Stimulated activated CD4-positive, alpha-beta T cell treated with anti-CD3 and anti-CD28 coated beads, Interleukin-15, amount 100 ng/mL, for 48 hours (primary cell): ENCODE results near the gene TMA7.
"Not testable (repeated sequence)": the region's sequence is repeated elsewhere in the genome, so short reads cannot be mapped to it uniquely, and the experiment has no call there.

Source experiments
- DNase-seq, 2 donors: peaks; one replicate each; pipeline ENCODE4 v3.0.0-alpha.2; 2020; ENCODE audit warnings: low read depth in 2 of 2

Gene TMA7

GRCh38 chr3:48439820-48440589 lies at the start of gene TMA7, which contains the start of gene CCDC51:
Gene TMA7 (plus strand): TSS chr3:48440257. CDS start chr3:48440297, 40 bp downstream.
Gene CCDC51 (minus strand): TSS chr3:48440119. CDS start chr3:48435128, 4,991 bp downstream.
- peak; percentile 99 for DNase-seq

- no peak for DNase-seq
Observed at GRCh38 chr3:48394391-48394790, 45.7 kb upstream of the TMA7 start.

- no peak for DNase-seq
Observed at GRCh38 chr3:48395714-48396113, 44.3 kb upstream of the TMA7 start.

GRCh38 chr3:48397767-48398681 lies 42.0 kb upstream of the TMA7 start:
- no peak for DNase-seq

GRCh38 chr3:48398701-48399386 lies 41.2 kb upstream of the TMA7 start:
- no peak for DNase-seq

GRCh38 chr3:48399387-48400172 lies 40.5 kb upstream of the TMA7 start:
- no peak for DNase-seq

GRCh38 chr3:48400824-48401433 lies 39.1 kb upstream of the TMA7 start:
- peak; percentile 30 to 47 for DNase-seq

GRCh38 chr3:48401434-48401901 lies 38.6 kb upstream of the TMA7 start:
- not testable (repeated sequence) for DNase-seq

- DNase-seq, result no peak
Observed at GRCh38 chr3:48402281-48402732, 37.8 kb upstream of the TMA7 start.

GRCh38 chr3:48402907-48403306 lies 37.1 kb upstream of the TMA7 start:
- DNase-seq, result no peak

- DNase-seq, result no peak
Observed at GRCh38 chr3:48403533-48404439, 36.3 kb upstream of the TMA7 start.

- DNase-seq, result no peak
Observed at GRCh38 chr3:48404440-48405342, 35.4 kb upstream of the TMA7 start.

- no peak for DNase-seq
Observed at GRCh38 chr3:48405343-48405881, 34.6 kb upstream of the TMA7 start.

GRCh38 chr3:48405971-48406370 lies 34.1 kb upstream of the TMA7 start:
- DNase-seq, result no peak

GRCh38 chr3:48406443-48407431 lies 33.3 kb upstream of the TMA7 start:
- DNase-seq, result no peak

GRCh38 chr3:48407542-48408099 lies 32.4 kb upstream of the TMA7 start:
- no peak for DNase-seq
